SK-N-SH treated with all-trans-retinoic acid at 6 μM for 48 hours (cell line): ENCODE measurements around the gene KRT38.

Experiments
- ARNTL ChIP-seq: fragments of 450-650 bp; formaldehyde crosslinking; IDR thresholded peaks from 2 replicates; pipeline ENCODE4 v1.5.0; 2020; ENCODE audit warnings: low read depth, mild to moderate bottlenecking, moderate library complexity, borderline replicate concordance
- BACH2 ChIP-seq: fragments of 250-450 bp; sonication (Bioruptor Pico); IDR thresholded peaks from 2 replicates; pipeline ENCODE4 v1.9.0; 2021; ENCODE audit warnings: mild to moderate bottlenecking, borderline replicate concordance
- CSRNP3 ChIP-seq: fragments of 250-450 bp; sonication (Bioruptor Pico); IDR thresholded peaks from 2 replicates; pipeline ENCODE4 v1.5.1; 2021; ENCODE audit warnings: mild to moderate bottlenecking, moderate library complexity
- POU6F1 ChIP-seq: fragments of 250-450 bp; sonication (Bioruptor Pico); IDR thresholded peaks from 2 replicates; pipeline ENCODE4 v1.8.0; 2021; ENCODE audit warnings: low read depth, mild to moderate bottlenecking, moderate library complexity, borderline replicate concordance
- RARB ChIP-seq: fragments of 250-450 bp; sonication (Bioruptor Pico); IDR thresholded peaks from 2 replicates; pipeline ENCODE4 v1.8.0; 2021; ENCODE audit warnings: mild to moderate bottlenecking, moderate library complexity
- SNAI2 ChIP-seq: fragments of 250-450 bp; sonication (Bioruptor Pico); IDR thresholded peaks from 2 replicates; pipeline ENCODE4 v1.5.0; 2020; ENCODE audit warnings: mild to moderate bottlenecking, moderate library complexity
- TCF4 ChIP-seq: fragments of 250-450 bp; sonication (Bioruptor Pico); IDR thresholded peaks from 2 replicates; pipeline ENCODE4 v1.8.0; 2021; ENCODE audit warnings: mild to moderate bottlenecking, moderate library complexity, borderline replicate concordance
- TOX ChIP-seq: fragments of 250-450 bp; sonication (Bioruptor Pico); IDR thresholded peaks from 2 replicates; pipeline ENCODE4 v1.8.0; 2021; ENCODE audit warnings: mild to moderate bottlenecking, moderate library complexity, borderline replicate concordance
- TSHZ2 ChIP-seq: fragments of 250-450 bp; sonication (Bioruptor Pico); IDR thresholded peaks from 2 replicates; pipeline ENCODE4 v1.5.0; 2020; ENCODE audit warnings: mild to moderate bottlenecking, moderate library complexity
- ZFP30 ChIP-seq: fragments of 450-650 bp; formaldehyde crosslinking; IDR thresholded peaks from 2 replicates; pipeline ENCODE4 v1.5.0; 2022; ENCODE audit warnings: mild to moderate bottlenecking, moderate library complexity

GRCh38 chr17:41486316-41486715, 45.5 kb upstream of the KRT38 start:
- TF ChIP-seq TSHZ2: no peak
- TF ChIP-seq POU6F1 (CRISPR knock-in tag): no peak
- no peak for TF ChIP-seq ZFP30
- no peak for TF ChIP-seq ARNTL (CRISPR knock-in tag)
- no peak for TF ChIP-seq CSRNP3 (CRISPR knock-in tag)
- no peak for TF ChIP-seq TOX (CRISPR knock-in tag)
- TF ChIP-seq RARB (CRISPR knock-in tag): no peak
- TF ChIP-seq BACH2 (CRISPR knock-in tag): no peak
- TF ChIP-seq TCF4 (CRISPR knock-in tag): no peak
- no peak for TF ChIP-seq SNAI2 (CRISPR knock-in tag)
